OCI-LY7 (cell line): ENCODE measurements around the gene SHH. TPM values are rescaled to one million over a fixed set of nuclear protein-coding genes. Genes with fewer than 3 reads are reported as not detected.

Source experiments
- BruUV-seq: library from RNA; stranded (reverse); fragments of 400-500 nt; replicated peaks from 2 replicates; lab custom pipeline; 2021; lab: Mats Ljungman, UMichigan
- CTCF ChIA-PET: fragments of 300-600 bp; sonication (Branson Sonifier 250); formaldehyde crosslinking; loops from one replicate; lab custom pipeline; 2022; ENCODE audit warnings: antibody characterized with exemption; ENCODE audit not compliant: unreplicated experiment; lab: Charles Lee
- POLR2A ChIA-PET: fragments of 300-600 bp; sonication (Branson Sonifier 250); formaldehyde crosslinking; loops from one replicate; lab custom pipeline; 2022; ENCODE audit warnings: antibody characterized with exemption; lab: Charles Lee
- DNase-seq: peaks from one replicate; pipeline ENCODE4 v3.0.0-alpha.2; 2015; ENCODE audit warnings: low spot score
- H2AFZ ChIP-seq: fragments of 200-600 bp; sonication (generic), shearing (Covaris generic); 2 replicates; pipeline ENCODE4 v1.6.1; 2014; ENCODE audit warnings: mild to moderate bottlenecking, antibody characterized with exemption, low read length, moderate library complexity
- H3K27ac ChIP-seq: fragments of 200-600 bp; sonication (generic); 2 replicates; pipeline ENCODE4 v1.5.1; 2014; ENCODE audit warnings: mixed run types, low read depth, mild to moderate bottlenecking, moderate library complexity, low read length, inconsistent platforms; ENCODE audit not compliant: poor library complexity, severe bottlenecking
- H3K36me3 ChIP-seq: fragments of 200-600 bp; sonication (generic); 2 replicates; pipeline ENCODE4 v1.6.1; 2014; ENCODE audit warnings: mild to moderate bottlenecking, antibody characterized with exemption, low read length, moderate library complexity, mixed read lengths; ENCODE audit not compliant: insufficient read depth
- H3K4me1 ChIP-seq: fragments of 200-600 bp; sonication (generic); 2 replicates; pipeline ENCODE4 v1.5.1; 2014; ENCODE audit warnings: mild to moderate bottlenecking, low read length; ENCODE audit not compliant: insufficient read depth, poor library complexity, severe bottlenecking
- H3K4me2 ChIP-seq: fragments of 200-600 bp; sonication (generic); 2 replicates; pipeline ENCODE4 v1.6.1; 2014; ENCODE audit warnings: mild to moderate bottlenecking, low read length
- H3K4me3 ChIP-seq: fragments of 200-600 bp; sonication (generic); 2 replicates; pipeline ENCODE4 v1.5.1; 2014; ENCODE audit warnings: mild to moderate bottlenecking, low read depth, low read length; ENCODE audit not compliant: poor library complexity, severe bottlenecking
- H3K79me2 ChIP-seq: fragments of 200-600 bp; sonication (generic); 2 replicates; pipeline ENCODE4 v1.6.1; 2016; ENCODE audit warnings: low read depth, mild to moderate bottlenecking, low read length, moderate library complexity, mixed read lengths; ENCODE audit not compliant: insufficient read depth
- H3K9me2 ChIP-seq: fragments of 200-600 bp; sonication (generic); 2 replicates; pipeline ENCODE4 v1.6.1; 2016; ENCODE audit warnings: mild to moderate bottlenecking, low read length, mixed read lengths; ENCODE audit not compliant: insufficient read depth
- H3K9me3 ChIP-seq: fragments of 200-600 bp; sonication (generic); 2 replicates; pipeline ENCODE4 v1.6.1; 2014; ENCODE audit warnings: mild to moderate bottlenecking, mixed run types, low read length, mixed read lengths
- H4K20me1 ChIP-seq: fragments of 200-600 bp; sonication (generic); 2 replicates; pipeline ENCODE4 v1.6.1; 2014; ENCODE audit warnings: mild to moderate bottlenecking, antibody characterized with exemption, low read length, moderate library complexity, mixed read lengths; ENCODE audit not compliant: insufficient read depth
- EZH2phosphoT487 ChIP-seq: fragments of 200-600 bp; sonication (generic); IDR thresholded peaks from 2 replicates; pipeline ENCODE4 v1.6.1; 2018; ENCODE audit warnings: low read depth, borderline replicate concordance, mild to moderate bottlenecking, mixed run types, antibody characterized with exemption, low read length, moderate library complexity, mixed read lengths
- intact Hi-C: fragments of 100-400 bp; cut with micrococcal nuclease; formaldehyde crosslinking; loops from one replicate; pipeline ENCODE4 v1.10.0; 2022; ENCODE audit not compliant: unreplicated experiment
- total RNA-seq, 2 experiments: library from RNA; depleted of rRNA in 1 of 2; stranded (reverse); fragments of >200 nt in 1 of 2; shearing (Covaris generic) in 1 of 2; gene quantifications; 2 replicates each; pipeline ENCODE4 v1.2.3, GENCODE V29; 2014 to 2022
- TF ChIP-seq, protein P1 (sequence below): fragments of 200-600 bp; sonication (generic); conservative IDR thresholded peaks from 2 replicates; pipeline ENCODE4 v1.5.1; 2014; ENCODE audit warnings: mild to moderate bottlenecking, antibody characterized with exemption, low read length, moderate library complexity, mixed read lengths

Gene SHH
- total RNA-seq, 2 experiments from 2014 or later: not detected

DNA sequence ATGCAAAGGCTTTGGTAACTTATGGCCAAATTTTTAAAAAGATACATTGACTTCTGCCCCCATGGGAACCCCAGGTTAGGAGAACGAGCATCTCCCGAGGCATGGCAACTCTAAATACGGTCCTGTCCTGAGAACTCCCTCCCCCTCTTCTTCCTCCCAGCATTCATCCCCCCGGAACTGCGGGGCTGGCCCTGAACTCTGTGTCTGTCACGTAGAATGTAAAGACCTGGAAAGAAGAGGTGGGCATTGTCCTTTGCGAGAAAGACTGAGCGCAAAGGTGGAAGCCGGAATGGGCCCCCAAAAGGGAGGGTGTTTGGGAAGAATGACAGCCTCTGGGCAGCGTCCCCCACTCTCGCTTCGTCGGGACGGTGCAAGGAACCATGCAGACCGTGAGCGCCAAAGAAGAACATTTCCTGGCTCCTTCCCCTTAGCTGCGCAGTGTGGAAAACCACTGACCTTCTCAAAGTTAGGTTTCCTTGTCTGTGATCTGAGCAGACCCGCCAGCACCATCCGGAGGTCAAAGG, 21.0 kb downstream of the SHH start:
- Histone ChIP-seq H2AFZ (no peak overlapping the region), H3K79me2 (no peaks in the 10 kb centered on the region), H3K9me2 (no peaks in the 10 kb centered on the region), H3K9me3 (no peaks in the 10 kb centered on the region), H3K4me3 (no peak overlapping the region), H3K4me2 (no peak overlapping the region), H3K4me1 (no peaks in the 10 kb centered on the region), H3K36me3 (no peaks in the 10 kb centered on the region), H4K20me1 (no peaks in the 10 kb centered on the region), H3K27ac (no peak overlapping the region)
- TF ChIP-seq, protein P1, sequence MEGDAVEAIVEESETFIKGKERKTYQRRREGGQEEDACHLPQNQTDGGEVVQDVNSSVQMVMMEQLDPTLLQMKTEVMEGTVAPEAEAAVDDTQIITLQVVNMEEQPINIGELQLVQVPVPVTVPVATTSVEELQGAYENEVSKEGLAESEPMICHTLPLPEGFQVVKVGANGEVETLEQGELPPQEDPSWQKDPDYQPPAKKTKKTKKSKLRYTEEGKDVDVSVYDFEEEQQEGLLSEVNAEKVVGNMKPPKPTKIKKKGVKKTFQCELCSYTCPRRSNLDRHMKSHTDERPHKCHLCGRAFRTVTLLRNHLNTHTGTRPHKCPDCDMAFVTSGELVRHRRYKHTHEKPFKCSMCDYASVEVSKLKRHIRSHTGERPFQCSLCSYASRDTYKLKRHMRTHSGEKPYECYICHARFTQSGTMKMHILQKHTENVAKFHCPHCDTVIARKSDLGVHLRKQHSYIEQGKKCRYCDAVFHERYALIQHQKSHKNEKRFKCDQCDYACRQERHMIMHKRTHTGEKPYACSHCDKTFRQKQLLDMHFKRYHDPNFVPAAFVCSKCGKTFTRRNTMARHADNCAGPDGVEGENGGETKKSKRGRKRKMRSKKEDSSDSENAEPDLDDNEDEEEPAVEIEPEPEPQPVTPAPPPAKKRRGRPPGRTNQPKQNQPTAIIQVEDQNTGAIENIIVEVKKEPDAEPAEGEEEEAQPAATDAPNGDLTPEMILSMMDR: no peak
- no peak for TF ChIP-seq EZH2phosphoT487
- ChIA-PET CTCF (no interaction called here), POLR2A (no interaction called here)
- BruUV-seq: no TSS peak
- intact Hi-C loops: loop anchor here (10.0 kb wide), 1 partner anchor 1034 kb away; no protein-coding TSS in a partner anchor
- no peak for DNase-seq

DNA sequence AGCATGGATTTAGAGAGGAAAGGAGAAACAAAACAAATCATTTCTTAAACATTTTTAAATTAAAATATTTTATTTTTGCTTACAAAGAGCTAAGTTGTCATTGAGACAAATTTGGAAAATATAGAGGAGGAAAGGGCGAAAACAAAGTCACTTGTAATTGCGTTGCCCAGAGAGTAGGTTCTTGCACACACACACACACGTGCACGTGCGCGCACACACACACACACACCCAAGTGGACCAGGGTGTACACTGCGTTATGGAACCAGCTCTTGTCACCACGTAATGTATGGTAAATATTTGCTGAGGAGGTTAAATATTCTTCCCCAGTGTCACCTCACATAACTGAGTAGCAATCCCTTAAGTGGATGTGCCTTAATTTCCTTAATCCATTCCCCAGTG, 21.6 kb downstream of the SHH start:
- no TSS peak for BruUV-seq

More for the DNA sequence above, 21.6 kb downstream of the SHH start:
- Histone ChIP-seq H3K9me3 (no peaks in the 10 kb centered on the region), H3K4me1 (no peaks in the 10 kb centered on the region), H2AFZ (no peak overlapping the region), H3K27ac (no peak overlapping the region), H3K36me3 (no peaks in the 10 kb centered on the region), H4K20me1 (no peaks in the 10 kb centered on the region), H3K9me2 (no peaks in the 10 kb centered on the region), H3K4me2 (no peak overlapping the region), H3K4me3 (no peak overlapping the region), H3K79me2 (no peaks in the 10 kb centered on the region)
- intact Hi-C loops: loop anchor here (10.0 kb wide), 1 partner anchor 1034 kb away; no protein-coding TSS in a partner anchor
- TF ChIP-seq EZH2phosphoT487: no peak
- TF ChIP-seq, protein P1: no peak
- no peak for DNase-seq
- ChIA-PET CTCF (no interaction called here), POLR2A (interaction anchor here (0.7 kb wide), 2 partner anchors 34 to 46 kb away, joined by 3 read pairs; no protein-coding TSS in a partner anchor)
